HL-60 (cell line): Measurements from ENCODE around the gene CASQ1.

Experiments used
- DNase-seq, 2 experiments: peaks; one replicate each; pipeline ENCODE4 v3.0.0-alpha.2; 2010 to 2020; ENCODE audit warnings: low read depth in 1 of 2, low spot score in 1 of 2
- H3K27ac ChIP-seq: fragments of 250-450 bp; sonication (Bioruptor Pico); replicated peaks from 2 replicates; pipeline ENCODE4 v1.5.1; 2020; ENCODE audit warnings: mild to moderate bottlenecking, moderate library complexity
- H3K27me3 ChIP-seq: fragments of 250-450 bp; sonication (Bioruptor Pico); 2 replicates; pipeline ENCODE4 v1.5.1; 2021; ENCODE audit warnings: mild to moderate bottlenecking, moderate library complexity; ENCODE audit not compliant: insufficient read depth, poor library complexity, severe bottlenecking
- H3K4me3 ChIP-seq: replicated peaks from 2 replicates; pipeline ENCODE4 v1.5.1; 2011; ENCODE audit warnings: mild to moderate bottlenecking, control low read depth, low read length; ENCODE audit not compliant: insufficient read depth
- CTCF ChIP-seq: IDR thresholded peaks from one replicate; pipeline ENCODE4 v1.5.1; 2011; ENCODE audit warnings: low read length, control low read depth, inconsistent platforms; ENCODE audit not compliant: insufficient read depth
- GABPA ChIP-seq: IDR thresholded peaks from 2 replicates; pipeline ENCODE4 v1.6.1; 2012; ENCODE audit warnings: low read depth
- POLR2AphosphoS5 ChIP-seq: IDR thresholded peaks from 2 replicates; pipeline ENCODE4 v1.6.1; 2012; ENCODE audit warnings: low read depth
- REST ChIP-seq: IDR thresholded peaks from 2 replicates; pipeline ENCODE4 v1.6.1; 2012; ENCODE audit warnings: low read depth; ENCODE audit not compliant: insufficient replicate concordance
- SPI1 ChIP-seq: IDR thresholded peaks from 2 replicates; pipeline ENCODE4 v1.6.1; 2012; ENCODE audit warnings: low read depth, mild to moderate bottlenecking, borderline replicate concordance

The CASQ1 gene

GRCh38 chr1:160204526-160205241 is 14.3 kb downstream of the CASQ1 start:
- Histone ChIP-seq H3K27me3 (no peaks in the 10 kb centered on the region), H3K4me3 (peak overlapping the region; percentile 40), H3K27ac (no peak overlapping the region)
- TF ChIP-seq POLR2AphosphoS5: no peak
- TF ChIP-seq CTCF: no peak
- TF ChIP-seq SPI1: peak; percentile 91
- no peak for TF ChIP-seq GABPA
- no peak for TF ChIP-seq REST
- peak; percentile 72 to 81 for DNase-seq

GRCh38 chr1:160205242-160206035 is 15.1 kb downstream of the CASQ1 start, which contains the start of gene PEA15:
Gene PEA15 (plus strand): TSS chr1:160205384. CDS start chr1:160211545, 6,161 bp downstream.
- peak within 1 kb of the TSS; percentile 61 for H3K27ac ChIP-seq

More at GRCh38 chr1:160205242-160206035, 15.1 kb downstream of the CASQ1 start, which contains the start of gene PEA15:
- Histone ChIP-seq H3K27me3 (no peaks in the 10 kb centered on the region), H3K4me3 (peak within 1 kb of the TSS; percentile 72)
- TF ChIP-seq CTCF (no peak), POLR2AphosphoS5 (no peak), REST (no peak), SPI1 (no peak), GABPA (no peak)
- peak; percentile 29 to 45 for DNase-seq
